Measurements from ENCODE around the gene RASA2. TPM values are rescaled to one million over a fixed set of nuclear protein-coding genes. Genes with fewer than 3 reads are reported as not detected.
"Not testable (repeated sequence)": the region's sequence is repeated elsewhere in the genome, so short reads cannot be mapped to it uniquely, and the experiment has no call there.

The RASA2 gene
- total RNA-seq, 1 donor from 2014 or later = 16.5 TPM

- no peak for DNase-seq (ENCODE audit: low read depth, low spot score)
Observed at GRCh38 chr3:141493184-141493583, 6.4 kb downstream of the RASA2 start.

GRCh38 chr3:141497589-141497988 lies 10.8 kb downstream of the RASA2 start:
- DNase-seq (ENCODE audit: low read depth, low spot score) = not testable (repeated sequence)

GRCh38 chr3:141498598-141499223 lies 11.9 kb downstream of the RASA2 start:
- DNase-seq (ENCODE audit: low read depth, low spot score) = no peak

- no peak for DNase-seq (ENCODE audit: low read depth, low spot score)
Observed at GRCh38 chr3:141499284-141499683, 12.5 kb downstream of the RASA2 start.

GRCh38 chr3:141499965-141500364 lies 13.1 kb downstream of the RASA2 start:
- no peak for DNase-seq (ENCODE audit: low read depth, low spot score)

- DNase-seq (ENCODE audit: low read depth, low spot score) = no peak
Observed at GRCh38 chr3:141500397-141500796, 13.6 kb downstream of the RASA2 start.

GRCh38 chr3:141505166-141505565 lies 18.3 kb downstream of the RASA2 start:
- no peak for DNase-seq (ENCODE audit: low read depth, low spot score)

- no peak for DNase-seq (ENCODE audit: low read depth, low spot score)
Observed at GRCh38 chr3:141506071-141506470, 19.2 kb downstream of the RASA2 start.

- no peak for DNase-seq (ENCODE audit: low read depth, low spot score)
Observed at GRCh38 chr3:141507392-141508066, 20.7 kb downstream of the RASA2 start.

GRCh38 chr3:141508067-141508436 lies 21.2 kb downstream of the RASA2 start:
- no peak for DNase-seq (ENCODE audit: low read depth, low spot score)

GRCh38 chr3:141511361-141511760 lies 24.5 kb downstream of the RASA2 start:
- no peak for DNase-seq (ENCODE audit: low read depth, low spot score)

GRCh38 chr3:141514382-141514781 lies 27.6 kb downstream of the RASA2 start:
- no peak for DNase-seq (ENCODE audit: low read depth, low spot score)

GRCh38 chr3:141519587-141519986 lies 32.8 kb downstream of the RASA2 start:
- DNase-seq (ENCODE audit: low read depth, low spot score) = no peak

- no peak for DNase-seq (ENCODE audit: low read depth, low spot score)
Observed at GRCh38 chr3:141521781-141522180, 35.0 kb downstream of the RASA2 start.

- no peak for DNase-seq (ENCODE audit: low read depth, low spot score)
Observed at GRCh38 chr3:141523615-141524375, 37.0 kb downstream of the RASA2 start.

GRCh38 chr3:141524988-141525387 lies 38.2 kb downstream of the RASA2 start:
- no peak for DNase-seq (ENCODE audit: low read depth, low spot score)

- no peak for DNase-seq (ENCODE audit: low read depth, low spot score)
Observed at GRCh38 chr3:141525814-141526213, 39.0 kb downstream of the RASA2 start.

GRCh38 chr3:141526709-141527108 lies 39.9 kb downstream of the RASA2 start:
- DNase-seq (ENCODE audit: low read depth, low spot score) = no peak

GRCh38 chr3:141528800-141529199 lies 42.0 kb downstream of the RASA2 start:
- no peak for DNase-seq (ENCODE audit: low read depth, low spot score)

- DNase-seq (ENCODE audit: low read depth, low spot score) = no peak
Observed at GRCh38 chr3:141529256-141529655, 42.4 kb downstream of the RASA2 start.

GRCh38 chr3:141529717-141530414 lies 43.0 kb downstream of the RASA2 start:
- no peak for DNase-seq (ENCODE audit: low read depth, low spot score)

- DNase-seq (ENCODE audit: low read depth, low spot score) = no peak
Observed at GRCh38 chr3:141530415-141530768, 43.6 kb downstream of the RASA2 start.
